T-helper 1 cell (primary cell): ENCODE data around the gene ATG3.
"Not testable (repeated sequence)": the region's sequence is repeated elsewhere in the genome, so short reads cannot be mapped to it uniquely, and the experiment has no call there.

Experiments
- DNase-seq, 5 donors: peaks; one replicate each; pipeline ENCODE4 v3.0.0-alpha.2; 2012 to 2020
- total RNA-seq, 4 donors: gene quantifications; one replicate each; lab custom pipeline; 2026; lab: John Stamatoyannopoulos, UW

ATG3 gene
- 43.7 to 49.3 (median 45.4) reads per million in 4 donors for total RNA-seq

DNA sequence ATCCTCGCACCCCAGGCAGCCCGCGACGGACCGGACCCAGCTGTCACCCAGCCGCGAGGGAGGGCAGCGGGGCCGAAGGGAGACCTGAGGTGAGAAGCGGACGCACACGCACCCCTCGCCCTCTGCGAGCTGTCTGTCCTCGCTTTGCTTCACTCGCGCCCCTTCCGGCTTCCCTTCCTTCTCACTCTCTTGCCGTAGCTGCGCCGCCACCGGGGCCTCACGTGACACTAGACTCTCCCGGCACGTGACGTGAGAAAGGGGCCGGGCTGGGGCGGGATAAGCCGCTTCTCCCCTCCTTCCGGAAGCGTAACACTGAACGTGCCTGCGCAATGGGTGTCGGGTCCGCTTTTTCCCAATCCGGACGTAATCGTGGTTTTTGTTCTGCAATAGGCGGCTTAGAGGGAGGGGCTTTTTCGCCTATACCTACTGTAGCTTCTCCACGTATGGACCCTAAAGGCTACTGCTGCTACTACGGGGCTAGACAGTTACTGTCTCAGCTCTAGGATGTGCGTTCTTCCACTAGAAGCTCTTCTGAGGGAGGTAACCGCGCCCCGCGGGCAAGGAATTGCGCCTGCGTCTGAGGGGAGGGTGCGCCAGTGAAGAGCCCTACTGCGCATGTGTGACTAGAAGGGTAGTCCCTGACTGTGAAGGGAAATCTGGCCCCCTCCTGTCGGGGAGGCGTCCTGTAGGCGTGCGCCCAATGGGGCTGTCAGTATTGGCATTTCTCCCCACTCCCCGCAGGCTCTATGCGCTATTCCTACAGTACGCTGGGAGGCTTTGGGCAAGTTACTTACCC is at the start of gene ATG3, which contains the start of gene SLC35A5:
TSS of gene ATG3 (minus strand) at position 229 of the 796 bp plus-strand sequence. CDS start 434 bp downstream, outside the sequence.
TSS of gene SLC35A5 (plus strand) at position 312 of the 796 bp plus-strand sequence. CDS start 1,359 bp downstream, outside the sequence.
- DNase-seq: peak; percentile 95 to 99 (median 98)

- no peak for DNase-seq
Observed at GRCh38 chr3:112610121-112610520, 48.4 kb upstream of the ATG3 start.

DNA sequence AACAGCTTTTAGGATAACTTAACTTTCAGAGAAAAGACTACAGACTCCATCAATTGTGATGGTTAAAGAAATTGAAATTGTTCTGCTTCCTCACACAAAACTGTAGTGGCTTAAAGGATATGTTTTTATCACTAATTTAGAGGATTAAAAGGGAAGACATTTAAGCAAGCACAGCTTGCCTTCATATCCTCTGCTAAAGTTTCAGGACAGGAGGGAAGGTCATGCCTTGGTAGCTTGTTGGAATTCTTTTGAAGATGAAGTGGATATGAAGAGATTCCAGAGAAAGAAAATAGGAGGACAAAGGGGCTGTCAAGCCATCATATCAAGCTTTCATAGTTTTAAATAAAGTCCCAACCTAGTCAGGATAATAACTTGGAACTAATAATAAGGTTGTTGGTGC is 46.1 kb upstream of the ATG3 start:
- no peak for DNase-seq

- DNase-seq: no peak
Observed at GRCh38 chr3:112606098-112606497, 44.3 kb upstream of the ATG3 start.

GRCh38 chr3:112605285-112605684 is 43.5 kb upstream of the ATG3 start:
- DNase-seq: peak in 1 of 5 donors; percentile 11

- peak in 1 of 5 donors; percentile 7 for DNase-seq
Observed at GRCh38 chr3:112604536-112604935, 42.8 kb upstream of the ATG3 start.

DNA sequence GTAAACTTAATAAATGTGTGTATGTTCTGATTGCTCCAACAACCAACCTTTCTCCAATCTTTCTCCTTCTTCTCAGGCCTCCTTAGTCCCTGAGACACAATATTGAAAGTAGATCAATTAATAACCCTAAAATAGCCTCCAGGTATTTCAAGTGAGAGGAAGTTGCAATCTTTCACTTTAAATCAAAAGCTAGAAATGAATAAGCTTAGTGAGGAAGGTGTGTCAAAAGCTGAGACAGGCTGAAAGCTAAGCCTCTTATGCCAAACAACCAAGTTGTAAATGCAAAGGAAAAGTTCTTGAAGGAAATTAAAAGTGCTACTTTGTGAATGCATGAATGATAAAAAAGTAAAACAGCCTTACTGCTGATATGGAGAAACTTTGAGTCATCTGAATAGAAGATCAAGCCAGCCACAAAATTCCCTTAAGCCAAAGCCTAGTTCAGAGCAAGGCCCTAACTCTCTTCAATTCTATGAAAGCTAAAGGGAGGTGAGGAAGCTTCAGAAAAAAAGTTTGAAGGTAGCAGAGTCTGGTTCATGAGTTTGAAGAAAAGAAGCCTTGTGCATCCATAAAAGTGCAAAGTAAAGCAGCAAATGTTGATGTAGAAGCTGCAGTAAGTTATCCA is 40.6 kb upstream of the ATG3 start:
- DNase-seq: peak in 1 of 5 donors; percentile 34

GRCh38 chr3:112598731-112599130 is 37.0 kb upstream of the ATG3 start:
- DNase-seq: no peak

GRCh38 chr3:112597945-112598344 is 36.2 kb upstream of the ATG3 start:
- DNase-seq: no peak

- no peak for DNase-seq
Observed at GRCh38 chr3:112594856-112595255, 33.1 kb upstream of the ATG3 start.

DNA sequence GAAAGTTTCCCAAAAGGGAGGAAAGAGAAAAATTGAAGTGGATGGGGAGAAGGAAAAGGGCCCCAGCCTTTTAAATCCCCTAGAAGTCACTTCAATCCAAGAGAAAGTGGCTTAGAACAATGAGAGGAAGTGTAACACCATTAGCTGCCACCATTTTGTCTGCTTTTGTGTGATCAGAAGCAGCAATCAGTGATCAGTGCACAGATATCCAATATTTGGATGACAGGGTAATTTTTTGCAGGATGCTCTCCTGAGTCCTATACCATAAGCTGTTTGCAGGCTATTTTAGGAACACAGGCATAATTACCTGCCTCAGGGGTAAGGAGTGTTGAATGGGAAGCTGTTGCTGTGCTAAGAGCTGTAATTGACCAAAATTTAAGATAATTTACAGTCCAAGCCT is 31.5 kb upstream of the ATG3 start:
- DNase-seq: no peak

DNA sequence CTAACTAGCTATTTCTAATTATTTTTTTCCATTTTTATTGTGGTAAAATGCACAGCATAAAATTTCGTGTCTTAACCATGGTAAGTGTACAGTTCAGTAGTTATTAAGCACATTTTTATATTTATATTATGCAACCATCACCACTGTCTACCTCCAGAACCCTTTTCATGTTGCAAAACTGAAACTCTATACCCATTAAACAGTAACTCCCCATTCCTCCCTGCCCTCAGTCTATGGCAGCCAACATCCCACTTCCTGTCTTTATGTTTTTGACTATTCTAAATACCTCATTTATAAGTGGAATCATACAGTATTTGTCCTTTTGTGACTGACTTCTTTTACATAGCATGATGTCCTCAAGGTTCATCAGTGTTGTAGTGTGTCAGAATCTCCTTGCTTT is 25.6 kb upstream of the ATG3 start:
- DNase-seq: no peak

GRCh38 chr3:112585782-112586181 is 24.0 kb upstream of the ATG3 start:
- DNase-seq: no peak

GRCh38 chr3:112583105-112583504 is 21.3 kb upstream of the ATG3 start:
- DNase-seq: no peak

- DNase-seq: peak in 1 of 5 donors; percentile 53
Observed at GRCh38 chr3:112582244-112582874, 20.6 kb upstream of the ATG3 start.

GRCh38 chr3:112579697-112580096 is 17.9 kb upstream of the ATG3 start:
- no peak for DNase-seq

DNA sequence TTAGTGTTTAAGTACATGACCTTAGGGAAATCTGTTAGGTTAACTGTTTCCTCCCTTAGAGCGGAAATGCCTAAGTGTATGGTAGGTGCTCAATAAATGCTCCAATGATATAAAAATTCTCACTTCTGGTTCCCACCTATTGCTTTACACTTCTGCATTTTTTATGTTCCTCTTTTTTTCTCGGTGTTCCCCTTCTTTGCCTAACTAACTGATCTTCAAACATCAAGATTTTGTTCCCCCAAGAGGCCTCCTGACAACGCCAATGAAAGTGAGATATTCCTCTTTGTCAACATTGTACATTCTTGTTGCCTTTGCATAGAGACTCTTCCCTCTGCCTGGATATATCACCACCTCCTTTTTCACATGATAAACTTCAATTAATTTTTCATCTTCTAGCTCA is 17.5 kb upstream of the ATG3 start:
- DNase-seq: no peak

- DNase-seq: no peak
Observed at GRCh38 chr3:112572701-112573100, 10.9 kb upstream of the ATG3 start.

DNA sequence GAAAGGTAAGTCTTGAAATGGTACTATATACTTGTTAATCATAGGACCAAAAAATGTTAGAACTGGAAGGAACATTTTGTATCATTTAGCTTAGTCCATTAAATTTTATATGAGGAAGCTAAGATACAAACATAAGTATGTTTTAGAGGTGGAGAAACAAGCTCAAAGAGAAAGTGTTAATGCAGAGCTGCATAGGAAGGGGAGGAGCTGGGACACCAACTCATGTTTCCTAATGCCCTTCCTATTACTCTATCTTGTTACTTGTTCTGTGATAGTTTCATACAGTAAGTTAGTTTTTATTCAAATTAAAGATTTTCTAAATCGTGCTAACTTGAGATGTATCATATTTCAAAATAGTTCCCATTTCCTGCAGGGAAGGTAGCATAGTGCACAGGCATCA is 7.5 kb upstream of the ATG3 start:
- no peak for DNase-seq

DNA sequence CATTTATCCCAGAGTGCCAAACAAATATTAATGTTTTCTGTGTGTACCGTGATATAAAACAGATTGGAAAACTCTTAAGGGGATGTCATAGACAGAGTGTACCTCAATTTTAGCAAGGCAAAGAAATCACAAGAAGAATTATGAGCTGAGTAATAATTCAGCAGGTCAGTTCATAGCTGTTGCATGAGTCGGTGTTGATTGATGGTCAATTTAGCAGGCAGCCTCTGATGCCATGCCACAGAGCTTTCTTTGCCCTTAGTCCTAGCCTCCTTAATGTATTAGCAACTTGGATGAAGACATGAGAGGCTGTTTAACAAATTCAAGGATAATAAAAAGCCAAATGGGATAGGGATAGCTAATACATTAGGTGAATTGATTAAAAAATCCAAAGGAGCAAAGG is 6.9 kb upstream of the ATG3 start:
- DNase-seq: no peak

- DNase-seq: no peak
Observed at GRCh38 chr3:112564940-112565305, 3.2 kb upstream of the ATG3 start.

DNA sequence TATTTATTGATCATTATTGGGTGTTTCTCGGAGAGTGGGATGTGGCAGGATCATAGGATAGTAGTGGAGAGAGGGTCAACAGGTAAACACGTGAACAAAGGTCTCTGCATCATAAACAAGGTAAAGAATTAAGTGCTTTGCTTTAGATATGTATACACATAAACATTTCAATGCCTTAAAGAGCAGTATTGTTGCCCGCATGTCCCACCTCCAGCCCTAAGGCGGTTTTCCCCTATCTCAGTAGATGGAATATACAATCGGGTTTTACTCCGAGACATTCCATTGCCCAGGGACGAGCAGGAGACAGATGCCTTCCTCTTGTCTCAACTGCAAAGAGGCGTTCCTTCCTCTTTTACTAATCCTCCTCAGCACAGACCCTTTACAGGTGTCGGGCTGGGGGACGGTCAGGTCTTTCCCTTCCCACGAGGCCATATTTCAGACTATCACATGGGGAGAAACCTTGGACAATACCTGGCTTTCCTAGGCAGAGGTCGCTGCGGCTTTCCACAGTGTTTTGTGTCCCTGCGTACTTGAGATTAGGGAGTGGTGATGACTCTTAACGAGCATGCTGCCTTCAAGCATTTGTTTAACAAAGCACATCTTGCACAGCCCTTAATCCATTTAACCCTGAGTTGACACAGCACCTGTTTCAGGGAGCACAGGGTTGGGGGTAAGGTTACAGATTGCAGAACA is 2.6 kb upstream of the ATG3 start:
- not testable (repeated sequence) for DNase-seq

DNA sequence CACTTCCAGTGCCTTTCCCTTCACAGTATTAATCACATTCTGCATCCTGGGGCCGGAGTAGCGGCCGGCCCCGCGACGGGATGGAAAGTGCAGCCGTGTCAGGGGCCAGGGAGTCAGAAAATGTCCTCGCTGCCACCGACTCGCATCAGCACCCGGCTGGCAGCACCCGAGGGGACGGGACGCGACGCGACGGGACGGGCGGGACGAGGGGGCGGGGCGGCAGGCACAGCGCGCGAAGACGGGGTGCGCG is 353 bp downstream of the ATG3 start:
- DNase-seq: peak in 1 of 5 donors; percentile 77
